Measurements from ENCODE around the gene SYK. TPM values are rescaled to one million over a fixed set of nuclear protein-coding genes. Genes with fewer than 3 reads are reported as not detected.

SYK gene
- total RNA-seq, 1 donor from 2014 or later, result 13.0 TPM

GRCh38 chr9:90846770-90847419 lies 45.3 kb downstream of the SYK start:
- no peaks in the 10 kb centered on the region for H3K36me3 Mint-ChIP-seq
- H3K9me3 Mint-ChIP-seq, result no peaks in the 10 kb centered on the region
- no peak for TF ChIP-seq CTCF (conservative IDR thresholded peaks at IDR 0.05)
- no peak for DNase-seq (ENCODE audit: extremely low spot score, unreplicated experiment)
- no peak overlapping the region for H3K4me3 Mint-ChIP-seq
- H3K27ac Mint-ChIP-seq, result no peak overlapping the region
- no peaks in the 10 kb centered on the region for H3K4me1 Mint-ChIP-seq (ENCODE audit: unreplicated experiment)
- H3K27me3 Mint-ChIP-seq, result no peaks in the 10 kb centered on the region

DNA sequence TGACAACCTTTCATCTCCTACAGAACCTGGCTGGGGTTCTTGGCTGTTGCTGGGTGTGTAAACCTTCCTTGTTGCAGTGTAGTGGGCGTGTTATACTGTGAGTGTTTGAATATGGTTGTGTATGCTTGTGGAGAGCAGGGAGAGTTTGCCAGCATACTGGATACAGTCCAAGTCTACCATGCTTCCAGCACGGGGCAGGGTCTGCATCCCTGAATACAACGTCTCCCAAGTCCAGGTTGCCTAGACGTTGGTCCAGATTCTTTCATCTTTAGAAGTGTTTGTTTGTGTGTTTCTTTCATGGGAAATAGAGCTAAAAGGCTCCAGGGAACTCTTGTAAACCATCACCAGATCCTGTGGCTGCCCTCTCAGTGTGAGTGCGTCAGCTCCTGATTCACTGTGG lies 46.4 kb downstream of the SYK start:
- Mint-ChIP-seq H3K4me3 (no peak overlapping the region), H3K9me3 (no peaks in the 10 kb centered on the region), H3K36me3 (no peaks in the 10 kb centered on the region), H3K4me1 (ENCODE audit: unreplicated experiment) (no peaks in the 10 kb centered on the region), H3K27me3 (no peaks in the 10 kb centered on the region), H3K27ac (no peak overlapping the region)
- no peak for TF ChIP-seq CTCF (conservative IDR thresholded peaks at IDR 0.05)
- no peak for DNase-seq (ENCODE audit: extremely low spot score, unreplicated experiment)

- Mint-ChIP-seq H3K4me3 (no peak overlapping the region), H3K27ac (no peak overlapping the region), H3K4me1 (ENCODE audit: unreplicated experiment) (no peaks in the 10 kb centered on the region), H3K9me3 (no peaks in the 10 kb centered on the region), H3K36me3 (no peaks in the 10 kb centered on the region), H3K27me3 (no peaks in the 10 kb centered on the region)
- no peak for DNase-seq (ENCODE audit: extremely low spot score, unreplicated experiment)
- TF ChIP-seq CTCF (conservative IDR thresholded peaks at IDR 0.05), result no peak
These were observed 47.2 kb downstream of the SYK start for GRCh38 chr9:90848866-90849265.

DNA sequence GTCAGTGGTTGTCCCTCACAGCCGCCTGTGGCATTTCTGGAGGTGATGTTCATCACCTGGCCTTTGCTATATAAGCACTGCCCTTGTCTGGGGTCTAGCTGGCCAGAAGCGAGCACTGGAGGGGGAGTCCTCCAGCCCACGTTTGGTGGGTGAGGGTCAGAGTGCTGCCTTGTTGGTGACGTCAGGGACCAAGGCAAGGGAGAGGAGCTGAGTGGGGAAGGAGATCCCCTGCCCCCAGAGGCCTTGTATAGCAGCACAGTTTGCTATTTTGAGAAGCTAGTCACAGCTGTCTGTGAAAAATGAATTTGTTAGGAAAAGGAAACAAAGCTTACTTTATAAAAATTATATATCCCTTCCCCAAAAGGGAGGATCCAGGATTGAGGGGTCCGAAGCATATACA lies 49.8 kb downstream of the SYK start:
- no peak for DNase-seq (ENCODE audit: extremely low spot score, unreplicated experiment)
- H3K36me3 Mint-ChIP-seq, result no peaks in the 10 kb centered on the region
- peaks cover 16% of the 10 kb centered on the region for H3K4me1 Mint-ChIP-seq (ENCODE audit: unreplicated experiment)
- TF ChIP-seq CTCF (conservative IDR thresholded peaks at IDR 0.05), result peak; percentile 52
- H3K4me3 Mint-ChIP-seq, result no peak overlapping the region
- H3K27ac Mint-ChIP-seq, result no peak overlapping the region
- no peaks in the 10 kb centered on the region for H3K9me3 Mint-ChIP-seq
- H3K27me3 Mint-ChIP-seq, result peaks cover 4% of the 10 kb centered on the region

GRCh38 chr9:90853945-90854344 lies 52.3 kb downstream of the SYK start:
- no peak for TF ChIP-seq CTCF (conservative IDR thresholded peaks at IDR 0.05)
- Mint-ChIP-seq H3K4me1 (ENCODE audit: unreplicated experiment) (peaks cover 16% of the 10 kb centered on the region), H3K27me3 (peaks cover 4% of the 10 kb centered on the region), H3K9me3 (no peaks in the 10 kb centered on the region), H3K36me3 (no peaks in the 10 kb centered on the region), H3K4me3 (no peak overlapping the region), H3K27ac (no peak overlapping the region)
- no peak for DNase-seq (ENCODE audit: extremely low spot score, unreplicated experiment)

Measured in type B pancreatic cell (in vitro differentiated cells).